Thyroid gland (tissue), 4 donors: Measurements from ENCODE around the gene PAX8.

Experiments
- CTCF ChIP-seq, 6 experiments: fragments of 200-600 bp in 3 of 6; fragments of 450-650 bp in 3 of 6; sonication (generic) in 3 of 6; IDR thresholded peaks; one replicate each; pipeline ENCODE4 v1.5.1; 2016 to 2019; ENCODE audit warnings: antibody characterized with exemption in 6 of 6, mild to moderate bottlenecking in 2 of 6, inconsistent platforms in 1 of 6, moderate library complexity in 1 of 6
- POLR2A ChIP-seq, 2 donors: fragments of 450-650 bp; IDR thresholded peaks; one replicate each; pipeline ENCODE4 v1.6.1; 2017; ENCODE audit warnings: antibody characterized with exemption in 2 of 2, mild to moderate bottlenecking in 2 of 2, moderate library complexity in 1 of 2

GRCh38 chr2:113178069-113178746, 100.5 kb downstream of the PAX8 start:
- TF ChIP-seq CTCF (IDR thresholded peaks at IDR 0.05) (no peak), POLR2A (IDR thresholded peaks at IDR 0.05) (no peak)
